HepG2 (cell line): ENCODE measurements around the gene CTU2. TPM values are rescaled to one million over a fixed set of nuclear protein-coding genes. Genes with fewer than 3 reads are reported as not detected.

Experiments used
- FIP1L1 ChIP-seq: fragments of 200-400 bp; formaldehyde crosslinking; IDR thresholded peaks from 2 replicates; pipeline ENCODE4 v1.6.1; 2018; ENCODE audit warnings: low read depth, mild to moderate bottlenecking, low read length, moderate library complexity, borderline replicate concordance; ENCODE audit not compliant: insufficient read depth
- LCORL ChIP-seq, 2 experiments: fragments of 450-650 bp in 1 of 2; sonication (generic) in 1 of 2; formaldehyde crosslinking in 1 of 2; IDR thresholded peaks; 2 replicates each; pipeline versions ENCODE4 v1.5.0 to v1.6.1; 2017 to 2020; ENCODE audit warnings: antibody characterized with exemption in 1 of 2, missing genetic modification reagents in 1 of 2
- MBNL3 ChIP-seq: fragments of 250-450 bp; sonication (Bioruptor Pico); conservative IDR thresholded peaks from 2 replicates; pipeline ENCODE4 v1.8.0; 2022; ENCODE audit warnings: mild to moderate bottlenecking, inconsistent platforms
- MYNN ChIP-seq: sonication (generic); formaldehyde crosslinking; IDR thresholded peaks from 2 replicates; pipeline ENCODE4 v1.4.0; 2020; ENCODE audit warnings: mild to moderate bottlenecking, low read depth, missing genetic modification reagents
- POLR2AphosphoS5 ChIP-seq: IDR thresholded peaks from 2 replicates; pipeline ENCODE4 v1.6.1; 2012; ENCODE audit warnings: low read depth, low read length
- ZNF329 ChIP-seq: sonication (generic); formaldehyde crosslinking; IDR thresholded peaks from 2 replicates; pipeline ENCODE4 v1.9.0; 2021; ENCODE audit warnings: low read depth, mild to moderate bottlenecking, missing genetic modification reagents
- ZNF468 ChIP-seq: sonication (generic); formaldehyde crosslinking; IDR thresholded peaks from 2 replicates; pipeline ENCODE4 v1.8.0; 2022; ENCODE audit warnings: mild to moderate bottlenecking, moderate library complexity, missing genetic modification reagents
- ZNF773 ChIP-seq: sonication (generic); formaldehyde crosslinking; IDR thresholded peaks from 2 replicates; pipeline ENCODE4 v1.4.0; 2020; ENCODE audit warnings: missing genetic modification reagents, borderline replicate concordance
- polyA plus RNA-seq, 8 experiments: library from polyadenylated mRNA; depleted of rRNA in 3 of 8; stranded (reverse) in 7 of 8; unstranded in 1 of 8; fragments of >200 nt; fragmentation: Illumina TruSeq in 4 of 8; extraction: Trizol in 4 of 8; gene quantifications; 2 replicates each; pipeline versions ENCODE4 v1.2.1 to v1.2.3, GENCODE V29; 2011 to 2016; ENCODE audit warnings: low read depth in 4 of 8, missing spikeins in 1 of 8, mixed read lengths in 1 of 8; ENCODE audit not compliant: insufficient read depth in 1 of 8
- total RNA-seq, 5 experiments: library from RNA; depleted of rRNA; stranded (reverse); fragments of >200 nt; fragmentation: Illumina TruSeq; extraction: Trizol; gene quantifications; 2 replicates each; pipeline ENCODE4 v1.2.3, GENCODE V29; 2016; ENCODE audit warnings: low read depth in 1 of 5
- TF ChIP-seq, protein P1 (sequence below): sonication (generic); formaldehyde crosslinking; IDR thresholded peaks from 2 replicates; pipeline ENCODE4 v1.4.0; 2020; ENCODE audit warnings: missing genetic modification reagents, borderline replicate concordance
- TF ChIP-seq, protein P2 (sequence below): sonication (generic); formaldehyde crosslinking; conservative IDR thresholded peaks from 2 replicates; pipeline ENCODE4 v1.4.0; 2020; ENCODE audit warnings: missing genetic modification reagents
- TF ChIP-seq, protein P3 (sequence below): sonication (generic); formaldehyde crosslinking; IDR thresholded peaks from 2 replicates; pipeline ENCODE4 v1.5.1; 2020; ENCODE audit warnings: missing genetic modification reagents, mild to moderate bottlenecking, borderline replicate concordance
- TF ChIP-seq, protein P4 (sequence below): sonication (generic); formaldehyde crosslinking; conservative IDR thresholded peaks from 2 replicates; pipeline ENCODE4 v1.4.0; 2020; ENCODE audit warnings: missing genetic modification reagents
- TF ChIP-seq, protein P5 (sequence below): IDR thresholded peaks from 2 replicates; pipeline ENCODE4 v1.6.1; 2016; ENCODE audit warnings: low read depth
- TF ChIP-seq, protein P6 (sequence below): sonication (generic); formaldehyde crosslinking; conservative IDR thresholded peaks from 2 replicates; pipeline ENCODE4 v1.8.1; 2023; ENCODE audit warnings: missing genetic modification reagents

CTU2 gene
- total and polyA plus RNA-seq, 2 of the 13 experiments (the other 11 are each of a cell fraction or from before 2014, with no cell fraction given): 13.3 to 21.9 TPM

DNA sequence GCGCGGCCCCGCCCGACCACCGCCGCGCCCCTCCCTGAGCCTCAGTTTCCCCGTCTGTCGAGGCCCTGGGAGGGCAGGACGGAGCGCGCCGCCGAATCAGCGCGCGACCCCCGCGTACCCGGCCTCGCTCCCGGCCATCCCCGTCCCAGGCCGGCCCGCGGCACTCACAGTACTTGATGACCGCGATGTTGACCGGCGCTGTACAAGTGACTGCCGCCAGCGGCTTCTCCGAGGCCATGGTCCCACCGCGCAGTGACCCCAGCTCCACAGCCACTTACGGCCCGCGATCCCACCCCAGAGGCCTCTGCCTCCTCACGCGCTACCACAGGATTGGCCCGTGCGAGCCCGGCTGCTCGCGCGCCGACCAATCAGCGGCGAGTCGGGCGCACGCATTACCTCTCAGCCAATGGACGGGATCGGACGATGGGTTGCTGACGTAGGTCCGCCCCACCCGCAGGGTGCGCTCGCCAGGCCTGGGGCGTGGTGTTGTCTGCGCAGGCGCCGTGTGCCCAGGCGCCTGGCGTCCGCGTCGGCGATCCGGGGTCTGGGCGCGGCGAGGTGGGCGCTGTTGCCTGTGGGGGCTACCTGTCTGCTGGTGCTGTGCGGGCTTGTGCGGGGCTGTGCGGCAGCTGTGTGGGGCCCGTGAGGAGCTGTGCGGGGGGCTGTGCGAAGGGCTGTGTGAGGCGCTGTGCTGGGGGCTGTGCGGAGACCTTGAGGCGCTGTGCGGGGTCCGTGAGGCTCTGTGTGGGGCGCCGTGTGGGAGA, 43.3 kb upstream of the CTU2 start, which contains the start of gene MVD (continued):
- TF ChIP-seq ZNF329 (CRISPR knock-in tag) (no peak; the same call in none of the 2 replicates), MBNL3 (CRISPR knock-in tag) (no peak), ZNF468 (CRISPR knock-in tag) (no peak), FIP1L1 (no peak), MYNN (CRISPR knock-in tag) (no peak), POLR2AphosphoS5 (peak; percentile 88), ZNF773 (no peak; the same call in 1 of the 2 replicates), LCORL (IDR thresholded peaks at IDR 0.05) (no peak), LCORL (CRISPR knock-in tag; IDR thresholded peaks at IDR 0.05) (peak; percentile 53)
- TF ChIP-seq, protein P1, sequence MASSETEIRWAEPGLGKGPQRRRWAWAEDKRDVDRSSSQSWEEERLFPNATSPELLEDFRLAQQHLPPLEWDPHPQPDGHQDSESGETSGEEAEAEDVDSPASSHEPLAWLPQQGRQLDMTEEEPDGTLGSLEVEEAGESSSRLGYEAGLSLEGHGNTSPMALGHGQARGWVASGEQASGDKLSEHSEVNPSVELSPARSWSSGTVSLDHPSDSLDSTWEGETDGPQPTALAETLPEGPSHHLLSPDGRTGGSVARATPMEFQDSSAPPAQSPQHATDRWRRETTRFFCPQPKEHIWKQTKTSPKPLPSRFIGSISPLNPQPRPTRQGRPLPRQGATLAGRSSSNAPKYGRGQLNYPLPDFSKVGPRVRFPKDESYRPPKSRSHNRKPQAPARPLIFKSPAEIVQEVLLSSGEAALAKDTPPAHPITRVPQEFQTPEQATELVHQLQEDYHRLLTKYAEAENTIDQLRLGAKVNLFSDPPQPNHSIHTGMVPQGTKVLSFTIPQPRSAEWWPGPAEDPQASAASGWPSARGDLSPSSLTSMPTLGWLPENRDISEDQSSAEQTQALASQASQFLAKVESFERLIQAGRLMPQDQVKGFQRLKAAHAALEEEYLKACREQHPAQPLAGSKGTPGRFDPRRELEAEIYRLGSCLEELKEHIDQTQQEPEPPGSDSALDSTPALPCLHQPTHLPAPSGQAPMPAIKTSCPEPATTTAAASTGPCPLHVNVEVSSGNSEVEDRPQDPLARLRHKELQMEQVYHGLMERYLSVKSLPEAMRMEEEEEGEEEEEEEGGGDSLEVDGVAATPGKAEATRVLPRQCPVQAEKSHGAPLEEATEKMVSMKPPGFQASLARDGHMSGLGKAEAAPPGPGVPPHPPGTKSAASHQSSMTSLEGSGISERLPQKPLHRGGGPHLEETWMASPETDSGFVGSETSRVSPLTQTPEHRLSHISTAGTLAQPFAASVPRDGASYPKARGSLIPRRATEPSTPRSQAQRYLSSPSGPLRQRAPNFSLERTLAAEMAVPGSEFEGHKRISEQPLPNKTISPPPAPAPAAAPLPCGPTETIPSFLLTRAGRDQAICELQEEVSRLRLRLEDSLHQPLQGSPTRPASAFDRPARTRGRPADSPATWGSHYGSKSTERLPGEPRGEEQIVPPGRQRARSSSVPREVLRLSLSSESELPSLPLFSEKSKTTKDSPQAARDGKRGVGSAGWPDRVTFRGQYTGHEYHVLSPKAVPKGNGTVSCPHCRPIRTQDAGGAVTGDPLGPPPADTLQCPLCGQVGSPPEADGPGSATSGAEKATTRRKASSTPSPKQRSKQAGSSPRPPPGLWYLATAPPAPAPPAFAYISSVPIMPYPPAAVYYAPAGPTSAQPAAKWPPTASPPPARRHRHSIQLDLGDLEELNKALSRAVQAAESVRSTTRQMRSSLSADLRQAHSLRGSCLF (CRISPR knock-in tag): no peak
- TF ChIP-seq, protein P2, sequence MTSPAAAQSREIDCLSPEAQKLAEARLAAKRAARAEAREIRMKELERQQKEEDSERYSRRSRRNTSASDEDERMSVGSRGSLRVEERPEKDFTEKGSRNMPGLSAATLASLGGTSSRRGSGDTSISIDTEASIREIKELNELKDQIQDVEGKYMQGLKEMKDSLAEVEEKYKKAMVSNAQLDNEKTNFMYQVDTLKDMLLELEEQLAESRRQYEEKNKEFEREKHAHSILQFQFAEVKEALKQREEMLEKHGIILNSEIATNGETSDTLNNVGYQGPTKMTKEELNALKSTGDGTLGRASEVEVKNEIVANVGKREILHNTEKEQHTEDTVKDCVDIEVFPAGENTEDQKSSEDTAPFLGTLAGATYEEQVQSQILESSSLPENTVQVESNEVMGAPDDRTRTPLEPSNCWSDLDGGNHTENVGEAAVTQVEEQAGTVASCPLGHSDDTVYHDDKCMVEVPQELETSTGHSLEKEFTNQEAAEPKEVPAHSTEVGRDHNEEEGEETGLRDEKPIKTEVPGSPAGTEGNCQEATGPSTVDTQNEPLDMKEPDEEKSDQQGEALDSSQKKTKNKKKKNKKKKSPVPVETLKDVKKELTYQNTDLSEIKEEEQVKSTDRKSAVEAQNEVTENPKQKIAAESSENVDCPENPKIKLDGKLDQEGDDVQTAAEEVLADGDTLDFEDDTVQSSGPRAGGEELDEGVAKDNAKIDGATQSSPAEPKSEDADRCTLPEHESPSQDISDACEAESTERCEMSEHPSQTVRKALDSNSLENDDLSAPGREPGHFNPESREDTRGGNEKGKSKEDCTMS (CRISPR knock-in tag): no peak
- TF ChIP-seq, protein P3, sequence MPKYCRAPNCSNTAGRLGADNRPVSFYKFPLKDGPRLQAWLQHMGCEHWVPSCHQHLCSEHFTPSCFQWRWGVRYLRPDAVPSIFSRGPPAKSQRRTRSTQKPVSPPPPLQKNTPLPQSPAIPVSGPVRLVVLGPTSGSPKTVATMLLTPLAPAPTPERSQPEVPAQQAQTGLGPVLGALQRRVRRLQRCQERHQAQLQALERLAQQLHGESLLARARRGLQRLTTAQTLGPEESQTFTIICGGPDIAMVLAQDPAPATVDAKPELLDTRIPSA (CRISPR knock-in tag): 0 out of 2 replicates have a peak, but pooled peaks have one; percentile 91
- TF ChIP-seq, protein P4, sequence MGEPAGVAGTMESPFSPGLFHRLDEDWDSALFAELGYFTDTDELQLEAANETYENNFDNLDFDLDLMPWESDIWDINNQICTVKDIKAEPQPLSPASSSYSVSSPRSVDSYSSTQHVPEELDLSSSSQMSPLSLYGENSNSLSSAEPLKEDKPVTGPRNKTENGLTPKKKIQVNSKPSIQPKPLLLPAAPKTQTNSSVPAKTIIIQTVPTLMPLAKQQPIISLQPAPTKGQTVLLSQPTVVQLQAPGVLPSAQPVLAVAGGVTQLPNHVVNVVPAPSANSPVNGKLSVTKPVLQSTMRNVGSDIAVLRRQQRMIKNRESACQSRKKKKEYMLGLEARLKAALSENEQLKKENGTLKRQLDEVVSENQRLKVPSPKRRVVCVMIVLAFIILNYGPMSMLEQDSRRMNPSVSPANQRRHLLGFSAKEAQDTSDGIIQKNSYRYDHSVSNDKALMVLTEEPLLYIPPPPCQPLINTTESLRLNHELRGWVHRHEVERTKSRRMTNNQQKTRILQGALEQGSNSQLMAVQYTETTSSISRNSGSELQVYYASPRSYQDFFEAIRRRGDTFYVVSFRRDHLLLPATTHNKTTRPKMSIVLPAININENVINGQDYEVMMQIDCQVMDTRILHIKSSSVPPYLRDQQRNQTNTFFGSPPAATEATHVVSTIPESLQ (CRISPR knock-in tag): no peak; the same call in 1 of the 2 replicates
- TF ChIP-seq, protein P5, sequence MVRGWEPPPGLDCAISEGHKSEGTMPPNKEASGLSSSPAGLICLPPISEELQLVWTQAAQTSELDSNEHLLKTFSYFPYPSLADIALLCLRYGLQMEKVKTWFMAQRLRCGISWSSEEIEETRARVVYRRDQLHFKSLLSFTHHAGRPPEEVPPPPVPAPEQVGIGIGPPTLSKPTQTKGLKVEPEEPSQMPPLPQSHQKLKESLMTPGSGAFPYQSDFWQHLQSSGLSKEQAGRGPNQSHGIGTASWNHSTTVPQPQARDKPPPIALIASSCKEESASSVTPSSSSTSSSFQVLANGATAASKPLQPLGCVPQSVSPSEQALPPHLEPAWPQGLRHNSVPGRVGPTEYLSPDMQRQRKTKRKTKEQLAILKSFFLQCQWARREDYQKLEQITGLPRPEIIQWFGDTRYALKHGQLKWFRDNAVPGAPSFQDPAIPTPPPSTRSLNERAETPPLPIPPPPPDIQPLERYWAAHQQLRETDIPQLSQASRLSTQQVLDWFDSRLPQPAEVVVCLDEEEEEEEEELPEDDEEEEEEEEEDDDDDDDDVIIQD: no peak
- TF ChIP-seq, protein P6, sequence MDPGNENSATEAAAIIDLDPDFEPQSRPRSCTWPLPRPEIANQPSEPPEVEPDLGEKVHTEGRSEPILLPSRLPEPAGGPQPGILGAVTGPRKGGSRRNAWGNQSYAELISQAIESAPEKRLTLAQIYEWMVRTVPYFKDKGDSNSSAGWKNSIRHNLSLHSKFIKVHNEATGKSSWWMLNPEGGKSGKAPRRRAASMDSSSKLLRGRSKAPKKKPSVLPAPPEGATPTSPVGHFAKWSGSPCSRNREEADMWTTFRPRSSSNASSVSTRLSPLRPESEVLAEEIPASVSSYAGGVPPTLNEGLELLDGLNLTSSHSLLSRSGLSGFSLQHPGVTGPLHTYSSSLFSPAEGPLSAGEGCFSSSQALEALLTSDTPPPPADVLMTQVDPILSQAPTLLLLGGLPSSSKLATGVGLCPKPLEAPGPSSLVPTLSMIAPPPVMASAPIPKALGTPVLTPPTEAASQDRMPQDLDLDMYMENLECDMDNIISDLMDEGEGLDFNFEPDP (CRISPR knock-in tag): no peak
